Muscle layer of duodenum (tissue), 2 donors: ENCODE results near the gene TTLL10.
A peak's percentile ranks its signal among the peaks of the same experiment; 100 is the strongest.
"Not testable (repeated sequence)": the region's sequence is repeated elsewhere in the genome, so short reads cannot be mapped to it uniquely, and the experiment has no call there.

Source experiments
- H3K27ac ChIP-seq: one replicate; pipeline ENCODE4 v1.7.0; 2013; ENCODE audit warnings: mild to moderate bottlenecking, low read length
- H3K27me3 ChIP-seq: one replicate; pipeline ENCODE4 v1.7.0; 2013; ENCODE audit warnings: low read depth, mild to moderate bottlenecking, control low read depth, low read length
- H3K36me3 ChIP-seq, 2 donors: one replicate each; pipeline ENCODE4 v1.7.0; 2013; ENCODE audit warnings: low read length in 2 of 2, control low read depth in 1 of 2, mild to moderate bottlenecking in 1 of 2; ENCODE audit not compliant: insufficient read depth in 2 of 2, control insufficient read depth in 1 of 2
- H3K4me1 ChIP-seq, 2 donors: one replicate each; pipeline ENCODE4 v1.7.0; 2013; ENCODE audit warnings: low read length in 2 of 2, mild to moderate bottlenecking in 2 of 2, control low read depth in 1 of 2, moderate library complexity in 1 of 2; ENCODE audit not compliant: insufficient read depth in 2 of 2, control insufficient read depth in 1 of 2
- H3K4me3 ChIP-seq, 2 donors: one replicate each; pipeline ENCODE4 v1.7.0; 2013; ENCODE audit warnings: low read length in 2 of 2, low read depth in 1 of 2, mild to moderate bottlenecking in 1 of 2
- H3K9me3 ChIP-seq, 2 donors: one replicate each; pipeline ENCODE4 v1.7.0; 2013; ENCODE audit warnings: low read length in 2 of 2, control low read depth in 1 of 2, mild to moderate bottlenecking in 1 of 2; ENCODE audit not compliant: control insufficient read depth in 1 of 2
- donor health status: healthy.

TTLL10 gene

DNA sequence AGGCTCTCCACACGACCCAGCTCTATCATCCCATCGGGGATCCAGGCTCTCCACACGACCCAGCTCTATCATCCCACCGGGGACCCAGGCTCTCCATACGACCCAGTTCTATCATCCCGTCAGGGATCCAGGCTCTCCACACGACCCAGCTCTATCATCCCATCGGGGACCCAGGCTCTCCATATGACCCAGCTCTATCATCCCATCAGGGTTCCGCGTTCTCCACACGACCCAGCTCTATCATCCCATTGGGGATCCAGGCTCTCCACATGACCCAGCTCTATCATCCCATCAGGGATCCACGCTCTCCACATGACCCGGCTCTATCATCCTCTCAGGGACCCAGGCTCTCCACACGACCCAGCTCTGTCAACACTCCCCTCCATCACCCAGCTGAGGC is 20.5 kb upstream of the TTLL10 start:
- H3K4me1 ChIP-seq, H3K36me3 ChIP-seq, H3K27ac ChIP-seq, H3K9me3 ChIP-seq, H3K4me3 ChIP-seq, H3K27me3 ChIP-seq: not testable (repeated sequence)

DNA sequence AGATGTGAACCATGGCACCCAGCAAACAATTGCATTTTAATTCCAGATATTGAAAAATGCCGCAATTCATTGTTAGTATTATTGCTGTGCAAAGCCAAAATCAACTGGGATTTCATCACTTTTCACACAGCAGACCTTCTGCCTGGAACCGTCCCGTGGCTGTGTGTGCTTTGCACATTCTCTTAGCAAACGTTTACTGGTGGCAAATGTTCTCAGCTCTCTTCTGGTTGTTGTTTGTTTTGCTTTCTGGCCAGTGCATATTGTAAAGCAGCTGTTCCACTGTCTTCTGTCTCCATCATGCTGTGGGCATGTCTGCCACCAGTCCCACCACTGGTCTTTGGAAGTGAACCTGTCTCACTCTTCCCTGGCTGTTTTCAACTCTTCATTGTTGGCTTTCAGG is 19.8 kb upstream of the TTLL10 start:
- Histone ChIP-seq H3K27me3 (no peaks in the 10 kb centered on the region), H3K4me1 (peaks cover 0 to 6% of the 10 kb centered on the region in 2 donors), H3K4me3 (no peak overlapping the region), H3K36me3 (no peaks in the 10 kb centered on the region), H3K9me3 (peaks cover 0 to 8% of the 10 kb centered on the region in 2 donors), H3K27ac (no peak overlapping the region)

DNA sequence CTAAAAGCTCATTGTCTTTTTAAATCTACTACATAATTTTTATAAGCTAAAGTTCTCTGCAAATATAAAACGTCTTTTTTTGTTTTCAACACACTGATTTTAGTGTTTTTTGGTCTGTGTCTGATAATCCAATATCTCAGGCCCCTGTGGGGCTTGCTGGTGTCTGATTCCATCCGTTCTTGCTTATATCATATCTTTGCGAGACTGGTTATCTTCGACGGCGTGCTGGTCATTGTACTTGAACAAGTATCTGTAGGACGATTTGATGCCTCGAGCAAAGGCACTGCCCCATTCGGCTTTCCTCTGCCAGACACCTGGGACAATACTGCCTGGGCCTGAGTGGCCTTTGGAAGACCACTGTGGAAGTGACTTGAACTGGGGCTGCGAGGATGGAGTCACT is 18.4 kb upstream of the TTLL10 start:
- Histone ChIP-seq H3K27me3 (no peaks in the 10 kb centered on the region), H3K27ac (no peak overlapping the region), H3K9me3 (peaks cover 0 to 8% of the 10 kb centered on the region in 2 donors), H3K4me3 (no peak overlapping the region), H3K4me1 (peaks cover 0 to 7% of the 10 kb centered on the region in 2 donors), H3K36me3 (no peaks in the 10 kb centered on the region)

DNA sequence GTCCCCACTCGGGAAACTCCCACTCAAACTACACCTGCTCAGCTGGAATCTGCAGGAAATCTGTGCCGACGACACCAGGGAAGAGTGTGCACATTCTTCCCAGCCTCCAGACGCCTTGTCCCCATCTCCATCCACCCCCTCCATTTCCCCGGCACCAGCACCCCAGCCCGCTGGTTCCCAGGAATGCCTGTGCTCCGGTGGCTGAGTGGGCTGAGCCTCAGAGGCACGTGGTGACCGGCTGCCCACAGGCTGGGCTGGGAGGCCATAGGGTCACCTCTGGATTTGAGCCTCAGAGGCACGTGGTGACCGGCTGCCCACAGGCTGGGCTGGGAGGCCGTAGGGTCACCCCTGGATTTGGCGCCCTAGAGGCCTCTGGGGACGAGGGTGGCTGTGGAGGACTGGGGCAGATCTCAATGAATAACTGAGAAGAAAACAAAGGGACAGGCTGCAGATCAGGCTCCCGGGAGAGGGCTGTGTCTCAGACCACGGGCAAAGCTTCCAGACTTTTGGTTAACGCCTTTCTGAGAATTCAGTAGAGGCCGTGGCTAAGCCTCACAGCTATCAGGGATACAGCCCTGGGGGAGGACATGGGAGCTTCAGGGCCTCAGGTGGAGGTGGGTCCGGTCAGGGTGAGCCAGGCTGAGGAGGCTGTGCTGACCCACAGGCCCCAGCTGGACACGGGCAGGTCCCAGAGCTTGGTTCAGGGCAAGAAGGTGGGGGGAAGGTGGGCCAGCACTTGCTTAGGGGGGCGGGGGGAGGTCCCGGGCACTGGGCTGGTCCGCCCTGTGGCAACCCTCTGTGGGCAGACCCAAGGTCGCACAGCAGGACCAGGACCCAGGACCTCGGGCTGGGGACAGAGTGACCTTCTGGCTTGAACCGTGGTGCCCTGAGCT is 17.3 kb upstream of the TTLL10 start:
- Histone ChIP-seq H3K27ac (no peak overlapping the region), H3K4me1 (peaks cover 0 to 7% of the 10 kb centered on the region in 2 donors), H3K4me3 (no peak overlapping the region)

DNA sequence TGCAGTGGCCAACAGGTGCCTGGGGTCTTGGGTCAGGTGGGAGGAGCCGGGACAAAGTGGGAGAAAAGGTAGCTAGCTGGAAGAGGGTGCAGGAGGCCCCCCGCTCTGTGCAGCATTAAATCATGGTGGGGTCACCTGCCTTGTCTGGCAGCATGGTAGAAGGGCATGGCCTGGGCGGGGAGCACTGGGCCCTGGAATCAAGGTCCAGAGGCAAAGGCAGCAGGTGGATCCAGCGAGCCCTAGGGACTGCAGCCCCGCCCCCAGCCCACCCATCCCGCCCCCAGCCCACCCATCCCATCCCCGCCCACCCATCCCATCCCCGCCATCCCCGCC is 16.7 kb upstream of the TTLL10 start:
- no peaks in the 10 kb centered on the region for H3K36me3 ChIP-seq
- peaks cover 0 to 7% of the 10 kb centered on the region in 2 donors for H3K4me1 ChIP-seq
- H3K9me3 ChIP-seq, result peaks cover 0 to 8% of the 10 kb centered on the region in 2 donors
- H3K27me3 ChIP-seq, result no peaks in the 10 kb centered on the region
- no peak overlapping the region for H3K27ac ChIP-seq
- no peak overlapping the region for H3K4me3 ChIP-seq

More for the DNA sequence above, 17.3 kb upstream of the TTLL10 start:
- H3K9me3 ChIP-seq, result peaks cover 0 to 8% of the 10 kb centered on the region in 2 donors
- no peaks in the 10 kb centered on the region for H3K36me3 ChIP-seq
- no peaks in the 10 kb centered on the region for H3K27me3 ChIP-seq

DNA sequence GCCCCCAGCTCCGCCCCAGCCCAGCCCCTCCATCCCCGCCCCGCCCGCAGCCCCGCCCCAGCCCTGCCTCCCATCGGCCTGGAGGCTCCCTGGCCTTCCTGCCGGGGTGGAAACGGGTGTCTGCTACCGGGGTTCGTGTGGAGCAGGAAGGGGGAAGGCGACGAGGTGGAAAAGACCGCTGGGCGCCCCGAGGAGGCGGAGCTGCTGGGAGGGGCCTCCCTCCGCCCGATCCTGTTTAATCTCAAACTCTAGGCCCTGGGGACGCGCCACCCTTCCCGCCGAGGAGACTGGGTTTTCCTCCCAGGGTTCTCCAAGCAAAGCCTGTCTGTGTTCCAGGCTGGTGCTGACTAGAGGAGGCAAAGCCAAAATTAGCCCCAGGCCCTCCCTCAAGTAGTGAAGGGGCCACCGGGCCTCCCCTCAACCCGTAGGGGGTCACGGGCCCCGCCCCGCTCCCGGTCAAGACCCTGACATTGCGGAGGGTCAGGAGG is 16.2 kb upstream of the TTLL10 start:
- Histone ChIP-seq H3K4me3 (peak overlapping the region; percentile 61 to 78), H3K4me1 (peaks cover 0 to 7% of the 10 kb centered on the region in 2 donors), H3K27me3 (no peaks in the 10 kb centered on the region), H3K9me3 (peaks cover 0 to 6% of the 10 kb centered on the region in 2 donors), H3K36me3 (no peaks in the 10 kb centered on the region), H3K27ac (peak overlapping the region; percentile 89)

DNA sequence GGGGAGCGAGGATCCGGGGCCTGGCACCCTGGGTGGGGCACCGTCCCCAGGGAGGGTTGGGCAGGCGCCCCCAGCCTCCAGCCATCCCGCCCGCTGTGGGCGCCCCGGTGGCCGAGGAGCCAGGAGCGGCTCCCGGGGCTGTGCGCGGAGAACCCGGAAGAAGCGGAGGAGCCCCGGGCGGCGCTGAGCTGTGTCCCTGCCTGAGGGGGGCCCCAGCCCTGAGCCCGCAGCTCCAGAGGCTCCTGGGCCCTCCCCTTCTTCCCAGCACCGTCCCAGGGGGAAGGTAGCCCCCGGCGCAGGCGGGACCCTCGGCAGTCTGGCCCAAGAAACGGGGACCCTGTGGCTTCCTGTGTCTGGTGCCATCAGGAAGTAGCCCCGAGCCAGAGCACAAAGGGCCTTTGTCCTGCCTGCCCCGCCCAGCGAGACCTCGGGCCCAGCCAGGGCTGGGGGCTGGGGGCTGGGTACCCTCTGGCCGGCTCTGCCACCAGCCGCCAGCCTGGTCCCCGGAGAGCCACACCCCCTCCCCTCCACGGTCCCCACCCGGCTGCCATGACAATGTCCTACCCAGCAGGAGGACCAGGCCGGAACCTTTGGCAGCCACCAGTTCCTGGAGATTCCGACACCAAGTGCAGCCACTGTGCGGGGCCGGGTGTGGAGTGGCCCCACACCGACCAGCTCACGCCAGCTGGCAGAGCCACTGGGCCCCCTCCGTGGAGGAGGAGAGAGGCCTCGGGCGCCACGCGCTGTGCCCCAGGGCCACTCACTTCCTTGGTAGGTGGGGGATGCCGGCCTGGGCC is 15.6 kb upstream of the TTLL10 start:
- no peaks in the 10 kb centered on the region for H3K36me3 ChIP-seq
- H3K27ac ChIP-seq, result peak overlapping the region; percentile 89
- peaks cover 4% of the 10 kb centered on the region for H3K27me3 ChIP-seq
- H3K4me1 ChIP-seq, result peaks cover 0 to 7% of the 10 kb centered on the region in 2 donors
- H3K9me3 ChIP-seq, result no peaks in the 10 kb centered on the region
- peak overlapping the region; percentile 61 to 78 for H3K4me3 ChIP-seq

DNA sequence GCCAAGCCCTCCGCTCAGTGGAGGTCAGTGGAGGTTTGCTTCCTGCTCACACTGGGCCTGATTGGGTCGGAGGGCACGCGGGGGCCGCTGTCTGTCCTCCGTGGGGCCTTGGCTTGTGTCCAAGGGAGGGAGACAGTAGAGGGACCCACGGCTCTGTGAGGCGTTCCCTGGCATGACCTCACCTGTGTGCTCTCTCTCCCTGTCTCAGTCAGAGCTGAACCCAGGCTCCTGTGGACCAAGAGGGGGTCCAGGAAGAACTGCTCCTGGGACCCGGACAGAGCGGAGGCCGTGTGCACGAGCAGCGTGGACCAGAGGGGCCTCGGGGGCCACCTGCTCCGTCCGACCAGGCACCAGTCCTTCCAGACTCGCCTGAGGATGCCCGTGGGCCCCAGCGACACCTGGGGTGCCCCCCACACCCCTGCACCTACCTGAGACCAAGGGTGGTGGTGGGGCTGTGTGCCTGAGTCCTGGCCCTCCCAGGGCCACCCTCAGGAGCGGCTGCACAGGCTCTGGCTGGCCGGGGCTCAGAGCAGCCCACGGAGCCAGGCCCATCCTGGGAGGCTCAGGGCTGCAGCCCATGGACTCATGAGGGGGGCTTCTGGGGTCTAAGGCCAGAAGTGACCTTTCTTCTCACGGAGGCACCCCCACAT is 13.3 kb upstream of the TTLL10 start:
- Histone ChIP-seq H3K4me3 (no peak overlapping the region), H3K9me3 (no peaks in the 10 kb centered on the region), H3K27ac (no peak overlapping the region), H3K4me1 (peaks cover 0 to 7% of the 10 kb centered on the region in 2 donors), H3K36me3 (no peaks in the 10 kb centered on the region), H3K27me3 (peaks cover 4% of the 10 kb centered on the region)

DNA sequence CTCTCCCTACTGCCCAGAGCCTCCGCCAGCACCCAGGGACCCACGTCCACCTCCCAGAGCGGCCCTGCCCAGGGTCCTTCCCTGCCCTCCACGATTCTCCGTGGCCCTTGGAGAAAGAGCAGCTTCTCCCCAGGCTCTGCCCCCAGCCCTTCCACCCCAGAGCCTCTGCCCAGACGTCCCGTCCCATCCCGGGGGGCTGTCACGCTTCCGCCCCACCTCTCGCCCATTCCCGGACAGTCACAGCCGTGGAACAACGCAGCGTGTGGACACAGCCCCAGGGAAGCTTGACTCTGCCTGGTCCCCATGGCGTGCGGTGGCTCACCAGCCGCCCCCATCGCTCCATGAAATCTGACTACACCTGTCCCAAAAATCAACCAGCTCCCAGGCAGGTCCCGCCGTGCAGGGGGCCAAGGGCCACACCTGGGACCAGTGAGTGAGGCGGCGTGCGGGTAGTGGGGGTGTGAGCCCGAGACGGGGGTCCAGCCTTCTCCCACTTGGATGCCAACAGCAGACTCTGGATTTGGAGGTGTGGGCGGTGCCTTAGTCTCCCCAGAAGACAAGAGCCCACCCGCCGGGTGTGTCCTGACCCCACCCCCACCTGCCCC is 12.5 kb upstream of the TTLL10 start:
- no peak overlapping the region for H3K4me3 ChIP-seq
- H3K4me1 ChIP-seq, result peaks cover 0 to 7% of the 10 kb centered on the region in 2 donors

DNA sequence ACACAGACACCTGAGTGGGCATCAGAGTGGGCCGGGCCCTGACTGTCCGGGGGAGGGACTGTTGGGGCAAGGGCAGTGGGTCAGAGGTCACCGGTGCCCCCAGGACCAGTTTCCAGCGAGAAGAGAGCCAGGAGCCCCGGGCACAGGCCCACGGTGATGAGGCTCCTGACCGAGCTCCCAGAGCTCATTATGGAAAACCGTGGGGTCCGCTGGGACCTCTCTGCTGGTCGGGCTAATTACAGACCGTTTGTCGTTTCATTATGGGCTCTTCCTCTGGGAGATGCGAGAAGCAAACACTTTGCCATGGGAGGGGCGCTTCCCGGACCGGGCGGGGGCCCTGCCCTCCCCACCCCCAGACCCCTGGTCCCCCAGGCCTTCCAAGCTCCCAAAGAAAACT is 12.0 kb upstream of the TTLL10 start:
- no peak overlapping the region for H3K4me3 ChIP-seq
- H3K27me3 ChIP-seq, result peaks cover 4% of the 10 kb centered on the region
- H3K27ac ChIP-seq, result peak overlapping the region; percentile 23
- no peaks in the 10 kb centered on the region for H3K9me3 ChIP-seq
- no peaks in the 10 kb centered on the region for H3K36me3 ChIP-seq
- H3K4me1 ChIP-seq, result peaks cover 0 to 7% of the 10 kb centered on the region in 2 donors

More for the DNA sequence above, 12.5 kb upstream of the TTLL10 start:
- H3K36me3 ChIP-seq, result no peaks in the 10 kb centered on the region
- H3K27ac ChIP-seq, result no peak overlapping the region
- H3K9me3 ChIP-seq, result no peaks in the 10 kb centered on the region
- peaks cover 4% of the 10 kb centered on the region for H3K27me3 ChIP-seq
